Measurements from ENCODE around the gene ALOX12B. TPM values are rescaled to one million over a fixed set of nuclear protein-coding genes. Genes with fewer than 3 reads are reported as not detected.

The ALOX12B gene
- total and polyA plus RNA-seq, 2 experiments from 2014 or later, result 0.16 to 1.4 TPM

GRCh38 chr17:8059131-8059530 is 28.4 kb downstream of the ALOX12B start:
- Histone ChIP-seq H3K4me3 (no peak overlapping the region), H3K9me2 (ENCODE audit: insufficient read depth) (no peaks in the 10 kb centered on the region), H2AFZ (no peak overlapping the region), H4K20me1 (replicated peaks; ENCODE audit: insufficient read depth) (no peaks in the 10 kb centered on the region), H3K4me1 (ENCODE audit: insufficient read depth) (peaks cover 34% of the 10 kb centered on the region), H3K4me2 (no peak overlapping the region), H3K79me2 (replicated peaks; ENCODE audit: insufficient read depth) (no peaks in the 10 kb centered on the region), H3K27ac (ENCODE audit: low read depth) (no peak overlapping the region), H3F3A (replicated peaks; ENCODE audit: low read depth) (no peaks in the 10 kb centered on the region), H3K27me3 (ENCODE audit: insufficient read depth) (peaks cover 63% of the 10 kb centered on the region), H3K36me3 (ENCODE audit: insufficient read depth) (no peaks in the 10 kb centered on the region)
- H3K27me3 Mint-ChIP-seq (ENCODE audit: insufficient read depth, low read depth, poor library complexity), result peaks cover 35% of the 10 kb centered on the region
- no peak overlapping the region for H3K27ac Mint-ChIP-seq
- H3K4me3 Mint-ChIP-seq, result no peak overlapping the region; the same call in 2 of the 3 replicates
- no peaks in the 10 kb centered on the region for H3K9me3 Mint-ChIP-seq
- no peaks in the 10 kb centered on the region for H3K36me3 Mint-ChIP-seq (ENCODE audit: low read depth)
- no peak for TF ChIP-seq CREB1 (CRISPR knock-in tag; IDR thresholded peaks at IDR 0.05; ENCODE audit: low read depth)
- no peak for TF ChIP-seq ZNF331 (CRISPR knock-in tag; IDR thresholded peaks at IDR 0.05; ENCODE audit: low read depth)
- TF ChIP-seq ZNF114 (CRISPR knock-in tag; IDR thresholded peaks at IDR 0.05), result no peak
- TF ChIP-seq EZH2 (IDR thresholded peaks at IDR 0.05; ENCODE audit: low read depth, unreplicated experiment), result no peak
- TF ChIP-seq STAT1 (IDR thresholded peaks at IDR 0.05; ENCODE audit: unreplicated experiment), result no peak
- TF ChIP-seq, protein P1, sequence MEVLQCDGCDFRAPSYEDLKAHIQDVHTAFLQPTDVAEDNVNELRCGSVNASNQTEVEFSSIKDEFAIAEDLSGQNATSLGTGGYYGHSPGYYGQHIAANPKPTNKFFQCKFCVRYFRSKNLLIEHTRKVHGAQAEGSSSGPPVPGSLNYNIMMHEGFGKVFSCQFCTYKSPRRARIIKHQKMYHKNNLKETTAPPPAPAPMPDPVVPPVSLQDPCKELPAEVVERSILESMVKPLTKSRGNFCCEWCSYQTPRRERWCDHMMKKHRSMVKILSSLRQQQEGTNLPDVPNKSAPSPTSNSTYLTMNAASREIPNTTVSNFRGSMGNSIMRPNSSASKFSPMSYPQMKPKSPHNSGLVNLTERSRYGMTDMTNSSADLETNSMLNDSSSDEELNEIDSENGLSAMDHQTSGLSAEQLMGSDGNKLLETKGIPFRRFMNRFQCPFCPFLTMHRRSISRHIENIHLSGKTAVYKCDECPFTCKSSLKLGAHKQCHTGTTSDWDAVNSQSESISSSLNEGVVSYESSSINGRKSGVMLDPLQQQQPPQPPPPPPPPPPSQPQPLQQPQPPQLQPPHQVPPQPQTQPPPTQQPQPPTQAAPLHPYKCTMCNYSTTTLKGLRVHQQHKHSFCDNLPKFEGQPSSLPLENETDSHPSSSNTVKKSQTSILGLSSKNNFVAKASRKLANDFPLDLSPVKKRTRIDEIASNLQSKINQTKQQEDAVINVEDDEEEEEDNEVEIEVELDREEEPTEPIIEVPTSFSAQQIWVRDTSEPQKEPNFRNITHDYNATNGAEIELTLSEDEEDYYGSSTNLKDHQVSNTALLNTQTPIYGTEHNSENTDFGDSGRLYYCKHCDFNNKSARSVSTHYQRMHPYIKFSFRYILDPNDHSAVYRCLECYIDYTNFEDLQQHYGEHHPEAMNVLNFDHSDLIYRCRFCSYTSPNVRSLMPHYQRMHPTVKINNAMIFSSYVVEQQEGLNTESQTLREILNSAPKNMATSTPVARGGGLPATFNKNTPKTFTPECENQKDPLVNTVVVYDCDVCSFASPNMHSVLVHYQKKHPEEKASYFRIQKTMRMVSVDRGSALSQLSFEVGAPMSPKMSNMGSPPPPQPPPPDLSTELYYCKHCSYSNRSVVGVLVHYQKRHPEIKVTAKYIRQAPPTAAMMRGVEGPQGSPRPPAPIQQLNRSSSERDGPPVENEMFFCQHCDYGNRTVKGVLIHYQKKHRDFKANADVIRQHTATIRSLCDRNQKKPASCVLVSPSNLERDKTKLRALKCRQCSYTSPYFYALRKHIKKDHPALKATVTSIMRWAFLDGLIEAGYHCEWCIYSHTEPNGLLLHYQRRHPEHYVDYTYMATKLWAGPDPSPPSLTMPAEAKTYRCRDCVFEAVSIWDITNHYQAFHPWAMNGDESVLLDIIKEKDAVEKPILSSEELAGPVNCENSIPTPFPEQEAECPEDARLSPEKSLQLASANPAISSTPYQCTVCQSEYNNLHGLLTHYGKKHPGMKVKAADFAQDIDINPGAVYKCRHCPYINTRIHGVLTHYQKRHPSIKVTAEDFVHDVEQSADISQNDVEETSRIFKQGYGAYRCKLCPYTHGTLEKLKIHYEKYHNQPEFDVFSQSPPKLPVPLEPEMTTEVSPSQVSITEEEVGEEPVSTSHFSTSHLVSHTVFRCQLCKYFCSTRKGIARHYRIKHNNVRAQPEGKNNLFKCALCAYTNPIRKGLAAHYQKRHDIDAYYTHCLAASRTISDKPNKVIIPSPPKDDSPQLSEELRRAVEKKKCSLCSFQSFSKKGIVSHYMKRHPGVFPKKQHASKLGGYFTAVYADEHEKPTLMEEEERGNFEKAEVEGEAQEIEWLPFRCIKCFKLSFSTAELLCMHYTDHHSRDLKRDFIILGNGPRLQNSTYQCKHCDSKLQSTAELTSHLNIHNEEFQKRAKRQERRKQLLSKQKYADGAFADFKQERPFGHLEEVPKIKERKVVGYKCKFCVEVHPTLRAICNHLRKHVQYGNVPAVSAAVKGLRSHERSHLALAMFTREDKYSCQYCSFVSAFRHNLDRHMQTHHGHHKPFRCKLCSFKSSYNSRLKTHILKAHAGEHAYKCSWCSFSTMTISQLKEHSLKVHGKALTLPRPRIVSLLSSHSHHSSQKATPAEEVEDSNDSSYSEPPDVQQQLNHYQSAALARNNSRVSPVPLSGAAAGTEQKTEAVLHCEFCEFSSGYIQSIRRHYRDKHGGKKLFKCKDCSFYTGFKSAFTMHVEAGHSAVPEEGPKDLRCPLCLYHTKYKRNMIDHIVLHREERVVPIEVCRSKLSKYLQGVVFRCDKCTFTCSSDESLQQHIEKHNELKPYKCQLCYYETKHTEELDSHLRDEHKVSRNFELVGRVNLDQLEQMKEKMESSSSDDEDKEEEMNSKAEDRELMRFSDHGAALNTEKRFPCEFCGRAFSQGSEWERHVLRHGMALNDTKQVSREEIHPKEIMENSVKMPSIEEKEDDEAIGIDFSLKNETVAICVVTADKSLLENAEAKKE (CRISPR knock-in tag; IDR thresholded peaks at IDR 0.05), result no peak
- TF ChIP-seq, protein P2, sequence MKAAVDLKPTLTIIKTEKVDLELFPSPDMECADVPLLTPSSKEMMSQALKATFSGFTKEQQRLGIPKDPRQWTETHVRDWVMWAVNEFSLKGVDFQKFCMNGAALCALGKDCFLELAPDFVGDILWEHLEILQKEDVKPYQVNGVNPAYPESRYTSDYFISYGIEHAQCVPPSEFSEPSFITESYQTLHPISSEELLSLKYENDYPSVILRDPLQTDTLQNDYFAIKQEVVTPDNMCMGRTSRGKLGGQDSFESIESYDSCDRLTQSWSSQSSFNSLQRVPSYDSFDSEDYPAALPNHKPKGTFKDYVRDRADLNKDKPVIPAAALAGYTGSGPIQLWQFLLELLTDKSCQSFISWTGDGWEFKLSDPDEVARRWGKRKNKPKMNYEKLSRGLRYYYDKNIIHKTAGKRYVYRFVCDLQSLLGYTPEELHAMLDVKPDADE (IDR thresholded peaks at IDR 0.05), result no peak
- TF ChIP-seq EZH2phosphoT487 (IDR thresholded peaks at IDR 0.05; ENCODE audit: unreplicated experiment), result no peak
- no peak for TF ChIP-seq JUNB (IDR thresholded peaks at IDR 0.05; ENCODE audit: unreplicated experiment)
- no peak for TF ChIP-seq NANOG (IDR thresholded peaks at IDR 0.05; ENCODE audit: borderline replicate concordance)
- TF ChIP-seq CTCF (conservative IDR thresholded peaks at IDR 0.05; ENCODE audit: low read depth in 2 of 2), result no peak
- TF ChIP-seq POLR2AphosphoS5 (IDR thresholded peaks at IDR 0.05; ENCODE audit: low read depth), result no peak
- TF ChIP-seq, protein P3, sequence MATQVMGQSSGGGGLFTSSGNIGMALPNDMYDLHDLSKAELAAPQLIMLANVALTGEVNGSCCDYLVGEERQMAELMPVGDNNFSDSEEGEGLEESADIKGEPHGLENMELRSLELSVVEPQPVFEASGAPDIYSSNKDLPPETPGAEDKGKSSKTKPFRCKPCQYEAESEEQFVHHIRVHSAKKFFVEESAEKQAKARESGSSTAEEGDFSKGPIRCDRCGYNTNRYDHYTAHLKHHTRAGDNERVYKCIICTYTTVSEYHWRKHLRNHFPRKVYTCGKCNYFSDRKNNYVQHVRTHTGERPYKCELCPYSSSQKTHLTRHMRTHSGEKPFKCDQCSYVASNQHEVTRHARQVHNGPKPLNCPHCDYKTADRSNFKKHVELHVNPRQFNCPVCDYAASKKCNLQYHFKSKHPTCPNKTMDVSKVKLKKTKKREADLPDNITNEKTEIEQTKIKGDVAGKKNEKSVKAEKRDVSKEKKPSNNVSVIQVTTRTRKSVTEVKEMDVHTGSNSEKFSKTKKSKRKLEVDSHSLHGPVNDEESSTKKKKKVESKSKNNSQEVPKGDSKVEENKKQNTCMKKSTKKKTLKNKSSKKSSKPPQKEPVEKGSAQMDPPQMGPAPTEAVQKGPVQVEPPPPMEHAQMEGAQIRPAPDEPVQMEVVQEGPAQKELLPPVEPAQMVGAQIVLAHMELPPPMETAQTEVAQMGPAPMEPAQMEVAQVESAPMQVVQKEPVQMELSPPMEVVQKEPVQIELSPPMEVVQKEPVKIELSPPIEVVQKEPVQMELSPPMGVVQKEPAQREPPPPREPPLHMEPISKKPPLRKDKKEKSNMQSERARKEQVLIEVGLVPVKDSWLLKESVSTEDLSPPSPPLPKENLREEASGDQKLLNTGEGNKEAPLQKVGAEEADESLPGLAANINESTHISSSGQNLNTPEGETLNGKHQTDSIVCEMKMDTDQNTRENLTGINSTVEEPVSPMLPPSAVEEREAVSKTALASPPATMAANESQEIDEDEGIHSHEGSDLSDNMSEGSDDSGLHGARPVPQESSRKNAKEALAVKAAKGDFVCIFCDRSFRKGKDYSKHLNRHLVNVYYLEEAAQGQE (IDR thresholded peaks at IDR 0.05; ENCODE audit: unreplicated experiment), result no peak
- no peak for ATAC-seq
- H3K4me1 Mint-ChIP-seq, result peaks cover 36% of the 10 kb centered on the region
- no peak for DNase-seq (ENCODE audit: low spot score)

Data from GM23338 (cell line).